Naive thymus-derived CD8-positive, alpha-beta T cell (primary cell): ENCODE data around the gene ATXN1. TPM values are rescaled to one million over a fixed set of nuclear protein-coding genes. Genes with fewer than 3 reads are reported as not detected.

Source experiments
- ATAC-seq, 2 donors: fragments of 150-1000 bp; cut with Tn5 transposase in 1 of 2; sonication (Bioruptor Pico), chemical (Tn5 transposase) in 1 of 2; 1 replicate in 1 of 2; 2 replicates in 1 of 2; pipeline ENCODE4 v1.10.0; 2021; ENCODE audit warnings: mild to moderate bottlenecking in 2 of 2, moderate library complexity in 2 of 2
- POLR2A ChIA-PET: fragments of 350-600 bp; sonication (Branson Sonifier 250); formaldehyde crosslinking; loops from one replicate; lab custom pipeline; 2021; ENCODE audit warnings: antibody characterized with exemption; lab: Charles Lee
- DNase-seq, 10 donors: peaks; one replicate each; pipeline versions ENCODE4 v3.0.0 to v3.0.0-alpha.2; 2020 to 2022
- H3K27ac Mint-ChIP-seq, 10 donors: one replicate each; pipeline ENCODE4 v1.8.0; 2020 to 2022; ENCODE audit warnings: mild to moderate bottlenecking in 10 of 10, mixed read lengths in 10 of 10, moderate library complexity in 4 of 10, inconsistent platforms in 1 of 10
- H3K27me3 Mint-ChIP-seq, 5 donors: one replicate each; pipeline ENCODE4 v1.8.0; 2021 to 2022; ENCODE audit warnings: mixed read lengths in 5 of 5
- H3K36me3 Mint-ChIP-seq, 3 donors: one replicate each; pipeline ENCODE4 v1.8.0; 2020 to 2022; ENCODE audit warnings: mixed read lengths in 3 of 3, mild to moderate bottlenecking in 2 of 3, inconsistent platforms in 1 of 3
- H3K4me1 Mint-ChIP-seq, 4 donors: one replicate each; pipeline ENCODE4 v1.8.0; 2021 to 2022; ENCODE audit warnings: mixed read lengths in 4 of 4
- H3K4me3 Mint-ChIP-seq, 10 donors: one replicate each; pipeline ENCODE4 v1.8.0; 2020 to 2022; ENCODE audit warnings: mild to moderate bottlenecking in 10 of 10, mixed read lengths in 10 of 10, moderate library complexity in 6 of 10, inconsistent platforms in 1 of 10
- H3K9me3 Mint-ChIP-seq, 9 donors: one replicate each; pipeline ENCODE4 v1.8.0; 2020 to 2022; ENCODE audit warnings: mixed read lengths in 9 of 9, mild to moderate bottlenecking in 3 of 9, inconsistent platforms in 1 of 9, moderate library complexity in 1 of 9
- polyA plus RNA-seq, 3 donors: library from polyadenylated mRNA; unstranded; fragments of 300-500 nt; fragmentation: Illumina TruSeq; gene quantifications; one replicate each; pipeline ENCODE4 v1.2.3, GENCODE V29; 2021
- total RNA-seq, 8 experiments: library from RNA in 2 of 8; stranded (reverse) in 2 of 8; gene quantifications; one replicate each; pipeline ENCODE4 v1.2.3 and lab custom pipeline; 2021 to 2026

ATXN1 gene
- 10 to 100 TPM; 39.8 to 42.3 TPM for total RNA-seq
- 1 to 10 TPM; 2.7 to 8.2 (median 4.0) TPM for polyA plus RNA-seq
- total RNA-seq (lab: John Stamatoyannopoulos, UW) = 42.6 to 125 (median 85.1) reads per million in 6 experiments

DNA sequence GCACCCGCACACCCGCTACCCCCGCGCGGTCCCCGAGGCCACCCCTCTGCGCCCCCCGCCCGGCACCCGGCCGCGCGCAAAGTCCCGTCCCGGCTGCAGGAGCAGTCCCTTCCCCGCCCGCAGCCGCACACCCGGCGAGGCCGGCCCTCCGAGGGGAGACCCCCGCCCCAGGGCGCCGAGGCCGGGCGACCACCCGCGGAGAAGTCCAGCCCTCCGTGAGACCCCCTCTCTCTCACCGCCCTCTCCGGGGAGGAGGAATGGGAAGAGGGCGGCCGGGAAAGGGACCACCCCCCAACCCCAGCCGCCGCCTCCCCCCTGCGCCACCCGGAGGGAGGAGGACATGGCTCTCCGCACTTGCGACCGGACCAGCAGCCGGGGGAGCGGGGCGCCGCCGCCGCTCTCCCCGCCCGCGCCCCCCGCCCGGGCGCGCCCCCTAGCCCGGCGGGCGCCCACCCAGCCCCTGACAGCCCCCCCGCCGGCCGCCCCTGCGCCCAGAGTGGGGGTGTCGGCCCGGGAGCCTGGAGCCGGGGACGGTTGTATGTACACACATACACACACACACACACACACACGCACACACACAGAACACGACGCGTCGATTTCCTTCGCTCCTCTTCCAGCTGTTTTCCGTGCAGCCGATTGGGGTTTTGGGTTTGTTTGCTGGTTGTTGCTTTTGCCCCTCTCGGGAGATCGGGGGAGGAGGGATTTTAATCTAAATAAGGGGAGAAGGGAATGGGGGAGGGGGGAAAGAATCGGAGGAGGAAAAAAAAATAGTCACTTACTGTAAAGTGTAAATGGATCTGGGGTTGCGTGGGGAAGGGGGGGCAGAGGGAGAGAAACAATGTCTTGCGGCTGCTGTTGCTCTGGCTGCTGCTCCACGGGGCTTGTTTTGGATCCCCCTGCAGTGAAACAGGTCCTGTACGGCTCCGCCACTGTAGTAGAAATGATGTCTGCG, at the start of gene ATXN1:
ATXN1 (minus strand) TSS at position 945 of the 955 bp plus-strand sequence.
- ATAC-seq (peak; percentile 40 to 41), DNase-seq (peak; percentile 6 to 80 (median 62))
- H3K4me3 Mint-ChIP-seq = peak within 1 kb of the TSS; percentile 90 to 100 (median 98)
- H3K27ac Mint-ChIP-seq = peak within 1 kb of the TSS; percentile 87 to 100 (median 98)
- peaks cover 19 to 58% (median 41%) of the 10 kb centered on the region in 4 donors for H3K4me1 Mint-ChIP-seq
- H3K9me3 Mint-ChIP-seq = no peaks in the 10 kb centered on the region
- POLR2A ChIA-PET = interaction anchor here (0.7 to 2.3 kb wide), 8 partner anchors 7 to 839 kb away, joined by 3 to 7 read pairs (median 4); partner anchors contain the start of gene FAM8A1
- H3K27me3 Mint-ChIP-seq = peaks cover 0 to 3% (median 0%) of the 10 kb centered on the region in 5 donors
- H3K36me3 Mint-ChIP-seq = no peaks in the 10 kb centered on the region

GRCh38 chr6:16810411-16810810, 49.2 kb upstream of the ATXN1 start:
- peaks cover 0 to 28% (median 19%) of the 10 kb centered on the region in 3 donors for H3K36me3 Mint-ChIP-seq
- H3K4me1 Mint-ChIP-seq = no peaks in the 10 kb centered on the region
- peaks cover 0 to 3% (median 0%) of the 10 kb centered on the region in 5 donors for H3K27me3 Mint-ChIP-seq
- ATAC-seq = no peak
- H3K4me3 Mint-ChIP-seq = no peak overlapping the region
- H3K9me3 Mint-ChIP-seq = peaks cover 15 to 34% (median 25%) of the 10 kb centered on the region in 9 donors
- H3K27ac Mint-ChIP-seq = no peak overlapping the region
- POLR2A ChIA-PET = no interaction called here
- DNase-seq = no peak

DNA sequence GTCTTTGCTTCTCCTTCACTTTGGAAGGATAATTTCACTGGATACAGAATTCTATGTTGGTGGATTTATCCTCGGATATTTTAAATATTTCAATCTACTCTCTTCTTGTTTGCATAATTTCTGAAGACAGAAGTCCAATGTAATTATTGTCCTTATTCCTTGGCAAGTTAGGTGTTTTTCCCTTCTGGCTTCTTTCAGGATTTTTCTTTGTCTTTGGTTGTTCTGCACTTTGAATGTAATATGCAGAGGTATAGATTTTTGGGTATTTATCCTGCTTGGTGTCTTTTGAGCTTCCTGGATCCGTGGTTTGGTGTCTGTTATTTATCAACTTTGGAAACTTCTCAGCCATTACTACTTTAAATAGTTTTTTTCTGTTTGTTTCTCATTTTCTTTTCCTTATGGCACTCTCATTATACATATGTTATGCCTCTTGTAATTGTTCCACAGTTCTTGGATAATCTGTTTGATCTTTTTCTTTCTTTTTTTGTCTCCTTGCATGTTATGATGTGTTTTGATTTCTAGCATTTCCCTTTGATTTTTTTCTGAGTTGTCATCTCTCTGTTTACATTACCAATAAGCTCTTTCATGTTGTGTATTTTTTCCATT, 48.6 kb upstream of the ATXN1 start:
- Mint-ChIP-seq H3K27me3 (peaks cover 0 to 3% (median 0%) of the 10 kb centered on the region in 5 donors), H3K4me3 (no peak overlapping the region), H3K27ac (no peak overlapping the region), H3K9me3 (peaks cover 15 to 34% (median 25%) of the 10 kb centered on the region in 9 donors), H3K4me1 (no peaks in the 10 kb centered on the region), H3K36me3 (peaks cover 0 to 28% (median 19%) of the 10 kb centered on the region in 3 donors)
- ATAC-seq = no peak
- POLR2A ChIA-PET = no interaction called here
- DNase-seq = no peak

DNA sequence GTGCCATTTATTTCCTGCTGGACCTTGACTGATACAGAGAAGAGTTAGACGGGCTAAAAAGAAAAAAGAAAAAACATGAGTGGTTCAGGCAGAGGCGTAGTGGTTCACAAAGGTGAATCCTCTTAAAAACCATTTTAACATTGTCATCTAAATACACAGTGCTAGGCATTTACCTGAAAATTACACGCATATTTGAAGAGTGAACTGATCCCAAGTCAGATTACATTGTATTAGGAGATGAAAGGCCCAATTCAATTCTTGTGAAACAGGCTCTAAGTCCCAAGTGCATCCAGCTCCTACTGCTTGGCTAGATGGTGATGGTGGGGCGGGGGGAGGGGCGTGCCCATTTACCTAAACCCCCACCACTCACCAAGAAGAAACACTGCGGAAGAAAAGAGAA, 46.7 kb upstream of the ATXN1 start:
- Mint-ChIP-seq H3K4me1 (no peaks in the 10 kb centered on the region), H3K9me3 (peaks cover 10 to 26% (median 19%) of the 10 kb centered on the region in 9 donors), H3K27me3 (peaks cover 0 to 1% (median 0%) of the 10 kb centered on the region in 5 donors), H3K27ac (no peak overlapping the region), H3K36me3 (peaks cover 0 to 21% (median 14%) of the 10 kb centered on the region in 3 donors), H3K4me3 (no peak overlapping the region)
- DNase-seq = no peak
- no peak for ATAC-seq
- POLR2A ChIA-PET = no interaction called here

DNA sequence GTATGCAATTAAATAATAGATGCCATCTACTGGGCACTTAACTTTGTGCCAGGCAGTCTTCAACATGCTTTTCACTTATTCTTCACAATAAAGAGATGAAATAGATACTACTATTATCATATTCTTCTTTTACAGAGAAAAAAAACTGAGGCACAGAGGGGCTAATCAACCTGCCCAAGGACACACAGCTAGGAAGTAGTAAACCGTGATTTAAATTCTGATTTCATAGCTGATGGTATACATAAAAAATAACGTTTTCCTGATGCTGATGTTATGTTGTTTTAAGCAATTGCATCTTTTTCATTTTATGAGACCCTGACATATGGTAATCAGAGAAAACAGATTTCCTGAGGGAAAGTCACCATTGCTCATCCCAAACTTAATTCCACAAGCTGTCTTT, 45.1 kb upstream of the ATXN1 start:
- Mint-ChIP-seq H3K36me3 (peaks cover 0 to 9% (median 0%) of the 10 kb centered on the region in 3 donors), H3K27me3 (no peaks in the 10 kb centered on the region), H3K27ac (no peak overlapping the region), H3K4me3 (no peak overlapping the region), H3K9me3 (peaks cover 0 to 15% (median 9%) of the 10 kb centered on the region in 9 donors), H3K4me1 (no peaks in the 10 kb centered on the region)
- POLR2A ChIA-PET = no interaction called here
- ATAC-seq = no peak
- DNase-seq = no peak

- ATAC-seq (no peak), DNase-seq (no peak)
- POLR2A ChIA-PET = no interaction called here
- no peak overlapping the region for H3K4me3 Mint-ChIP-seq
- H3K4me1 Mint-ChIP-seq = no peaks in the 10 kb centered on the region
- H3K27me3 Mint-ChIP-seq = no peaks in the 10 kb centered on the region
- H3K27ac Mint-ChIP-seq = no peak overlapping the region
- peaks cover 0 to 7% (median 0%) of the 10 kb centered on the region in 3 donors for H3K36me3 Mint-ChIP-seq
- peaks cover 0 to 13% (median 4%) of the 10 kb centered on the region in 9 donors for H3K9me3 Mint-ChIP-seq
These were observed 44.1 kb upstream of the ATXN1 start for GRCh38 chr6:16805243-16805950.

DNA sequence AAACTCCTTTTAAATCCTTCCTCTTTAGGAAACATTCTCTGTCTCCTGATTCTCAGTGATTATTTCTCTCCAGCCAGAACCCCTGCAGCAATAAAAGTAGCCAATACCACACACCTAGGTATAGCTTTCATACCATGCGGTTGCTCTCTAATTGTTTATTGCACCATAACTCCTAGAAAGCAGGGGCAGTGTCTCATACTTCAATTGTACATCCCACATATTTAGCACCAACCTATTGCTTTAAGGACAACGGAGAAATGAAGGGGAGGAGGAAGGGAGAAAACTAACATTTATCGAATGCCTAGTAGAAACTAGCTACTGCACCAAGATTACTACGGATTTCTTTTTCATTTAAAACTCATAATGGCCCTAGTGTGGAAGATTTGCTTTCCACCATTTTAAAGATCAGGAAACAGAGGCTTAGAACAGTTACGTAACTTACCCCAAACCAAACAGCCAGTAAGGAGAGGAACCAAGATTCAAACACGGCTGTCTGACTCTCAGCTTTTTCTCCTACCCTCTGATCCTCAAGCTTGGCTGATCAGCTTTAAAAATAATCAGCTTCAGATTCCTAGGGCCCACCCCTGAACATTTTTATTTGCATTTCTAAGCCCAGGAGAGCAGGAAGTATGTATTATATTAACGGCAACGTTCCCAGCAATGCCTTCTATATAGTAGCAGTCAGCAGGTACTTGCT, 43.4 kb upstream of the ATXN1 start:
- H3K27ac Mint-ChIP-seq = no peak overlapping the region
- no peaks in the 10 kb centered on the region for H3K27me3 Mint-ChIP-seq
- H3K4me1 Mint-ChIP-seq = no peaks in the 10 kb centered on the region
- peaks cover 0 to 6% (median under 1%) of the 10 kb centered on the region in 9 donors for H3K9me3 Mint-ChIP-seq
- H3K36me3 Mint-ChIP-seq = peaks cover 0 to under 1% (median 0%) of the 10 kb centered on the region in 3 donors
- no peak overlapping the region for H3K4me3 Mint-ChIP-seq
- DNase-seq = no peak
- POLR2A ChIA-PET = no interaction called here
- no peak for ATAC-seq

- Mint-ChIP-seq H3K27ac (no peak overlapping the region), H3K4me1 (no peaks in the 10 kb centered on the region)
- POLR2A ChIA-PET = no interaction called here
These were observed 42.3 kb upstream of the ATXN1 start for GRCh38 chr6:16803294-16804200.

DNA sequence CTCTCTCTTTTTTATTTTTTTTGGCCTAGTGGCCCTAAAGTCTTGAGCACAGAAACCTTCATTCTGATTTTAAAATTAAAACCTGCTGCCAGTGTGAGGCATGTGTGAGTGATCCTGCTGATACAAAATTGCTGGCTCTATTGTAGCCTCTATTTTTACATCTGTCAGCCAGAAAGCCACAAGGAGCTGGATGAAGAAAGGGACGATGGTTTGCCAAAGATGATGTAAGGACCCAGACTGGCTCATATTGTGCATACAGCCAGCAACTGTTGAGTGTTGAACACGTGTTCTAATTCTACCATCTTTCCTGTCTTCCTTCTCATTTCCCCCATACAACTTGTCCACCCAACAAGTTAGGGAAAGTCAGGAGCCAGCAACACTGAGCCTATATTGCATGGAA, 40.8 kb upstream of the ATXN1 start:
- DNase-seq (no peak), ATAC-seq (no peak)
- H3K36me3 Mint-ChIP-seq = no peaks in the 10 kb centered on the region
- H3K9me3 Mint-ChIP-seq = no peaks in the 10 kb centered on the region
- no peak overlapping the region for H3K4me3 Mint-ChIP-seq
- H3K4me1 Mint-ChIP-seq = no peaks in the 10 kb centered on the region
- H3K27me3 Mint-ChIP-seq = no peaks in the 10 kb centered on the region
- POLR2A ChIA-PET = no interaction called here
- no peak overlapping the region for H3K27ac Mint-ChIP-seq

More at GRCh38 chr6:16803294-16804200, 42.3 kb upstream of the ATXN1 start:
- H3K36me3 Mint-ChIP-seq = no peaks in the 10 kb centered on the region
- DNase-seq (no peak), ATAC-seq (no peak)
- no peak overlapping the region for H3K4me3 Mint-ChIP-seq
- no peaks in the 10 kb centered on the region for H3K9me3 Mint-ChIP-seq
- no peaks in the 10 kb centered on the region for H3K27me3 Mint-ChIP-seq

DNA sequence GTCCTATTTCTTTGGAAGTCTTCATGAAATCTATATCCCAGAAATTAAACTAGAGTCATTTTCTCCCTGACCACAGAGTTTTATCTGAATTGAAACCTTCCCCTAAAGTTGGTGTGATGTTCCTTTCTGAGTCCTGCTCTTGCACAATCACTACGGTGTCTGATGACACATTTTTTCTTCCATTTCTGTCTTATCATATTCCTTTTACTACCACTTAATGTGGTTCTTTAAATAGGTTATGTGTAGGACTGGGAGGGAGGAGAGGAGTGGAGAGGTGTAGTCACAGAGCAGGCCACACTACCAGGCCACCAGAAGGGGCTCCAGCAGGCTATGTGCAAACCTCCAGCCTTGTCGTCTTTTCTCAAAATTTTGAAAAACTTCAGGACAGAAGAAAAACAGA, 39.7 kb upstream of the ATXN1 start:
- DNase-seq = no peak
- no peak overlapping the region for H3K4me3 Mint-ChIP-seq
- H3K27me3 Mint-ChIP-seq = no peaks in the 10 kb centered on the region
- no peak overlapping the region for H3K27ac Mint-ChIP-seq
- no peaks in the 10 kb centered on the region for H3K9me3 Mint-ChIP-seq
- POLR2A ChIA-PET = no interaction called here
- H3K4me1 Mint-ChIP-seq = no peaks in the 10 kb centered on the region
- ATAC-seq = no peak
- no peaks in the 10 kb centered on the region for H3K36me3 Mint-ChIP-seq

- ATAC-seq (no peak), DNase-seq (no peak)
- H3K4me3 Mint-ChIP-seq = no peak overlapping the region
- H3K9me3 Mint-ChIP-seq = no peaks in the 10 kb centered on the region
- H3K27ac Mint-ChIP-seq = no peak overlapping the region
- H3K27me3 Mint-ChIP-seq = no peaks in the 10 kb centered on the region
- H3K4me1 Mint-ChIP-seq = no peaks in the 10 kb centered on the region
- H3K36me3 Mint-ChIP-seq = no peaks in the 10 kb centered on the region
- POLR2A ChIA-PET = no interaction called here
These were observed 39.1 kb upstream of the ATXN1 start for GRCh38 chr6:16800341-16800740.
